GM12878 (cell line): Measurements from ENCODE around the gene RHEX. TPM values are rescaled to one million over a fixed set of nuclear protein-coding genes. Genes with fewer than 3 reads are reported as not detected.

ENCODE experiments used
- ATAC-seq: fragments of 200-7000 bp; cut with Tn5 transposase; 3 replicates; pipeline ENCODE4 v1.9.1; 2020; ENCODE audit warnings: mild to moderate bottlenecking, moderate library complexity
- BruUV-seq: library from RNA; stranded (reverse); fragments of 400-500 nt; replicated peaks from 2 replicates; lab custom pipeline; 2021; lab: Mats Ljungman, UMichigan
- CTCF ChIA-PET: fragments of 300-600 bp; sonication (Branson Sonifier 250); formaldehyde crosslinking; extraction: SDS; loops from one replicate; lab custom pipeline; 2021; ENCODE audit warnings: inconsistent platforms; lab: Yijun Ruan, JAX
- POLR2A ChIA-PET: fragments of 350-600 bp; formaldehyde crosslinking; extraction: SDS; loops from one replicate; lab custom pipeline; 2021; ENCODE audit warnings: inconsistent platforms; lab: Charles Lee
- RAD21 ChIA-PET: fragments of 300-600 bp; sonication (Branson Sonifier 250); formaldehyde crosslinking; loops from one replicate; lab custom pipeline; 2023; ENCODE audit warnings: antibody characterized with exemption; ENCODE audit not compliant: unreplicated experiment; lab: Charles Lee
- SMC1A ChIA-PET: fragments of 300-600 bp; sonication (Branson Sonifier 250); formaldehyde crosslinking; loops from one replicate; lab custom pipeline; 2023; ENCODE audit not compliant: unreplicated experiment, uncharacterized antibody; lab: Charles Lee
- DNase-seq: peaks from one replicate; pipeline ENCODE4 v3.0.0-alpha.2; 2011; ENCODE audit warnings: low read depth, low spot score
- FAIRE-seq: peaks from 3 replicates; lab custom pipeline; 2011; peaks lifted over from hg19 to GRCh38; lab: Jason Lieb, UNC
- H2AFZ ChIP-seq: 2 replicates; pipeline ENCODE4 v1.6.0; 2011; ENCODE audit warnings: low read depth, low read length, control low read depth; ENCODE audit not compliant: control insufficient read depth
- H3K27ac ChIP-seq: 2 replicates; pipeline ENCODE4 v1.5.1; 2011; ENCODE audit warnings: control low read depth; ENCODE audit not compliant: control insufficient read depth, insufficient read depth
- H3K27me3 ChIP-seq, 2 experiments: replicated peaks in 1 of 2; 2 replicates each; pipeline versions ENCODE4 v1.6.0 to v1.6.1; 2011; ENCODE audit warnings: low read length in 1 of 2; ENCODE audit not compliant: control insufficient read depth in 2 of 2, insufficient read depth in 2 of 2
- H3K36me3 ChIP-seq, 2 experiments: 2 replicates each; pipeline ENCODE4 v1.5.1; 2011; ENCODE audit warnings: low read length in 1 of 2; ENCODE audit not compliant: control insufficient read depth in 2 of 2, insufficient read depth in 2 of 2
- H3K4me1 ChIP-seq: 2 replicates; pipeline ENCODE4 v1.6.1; 2011; ENCODE audit warnings: mild to moderate bottlenecking, low read length, moderate library complexity, mixed read lengths; ENCODE audit not compliant: control insufficient read depth, insufficient read depth
- H3K4me2 ChIP-seq: 2 replicates; pipeline ENCODE4 v1.6.0; 2011; ENCODE audit warnings: control low read depth; ENCODE audit not compliant: control insufficient read depth, insufficient read depth
- H3K4me3 ChIP-seq: fragments of 200-600 bp; sonication (generic); 2 replicates; pipeline ENCODE4 v1.5.1; 2016
- H3K79me2 ChIP-seq: 2 replicates; pipeline ENCODE4 v1.6.0; 2011; ENCODE audit warnings: low read length; ENCODE audit not compliant: control insufficient read depth, insufficient read depth
- H3K9ac ChIP-seq: 2 replicates; pipeline ENCODE4 v1.8.0; 2011; ENCODE audit warnings: low read length, control low read depth, mixed read lengths; ENCODE audit not compliant: control insufficient read depth, insufficient read depth
- H3K9me3 ChIP-seq: replicated peaks from 3 replicates; pipeline ENCODE4 v1.5.1; 2011; ENCODE audit warnings: mild to moderate bottlenecking, low read length; ENCODE audit not compliant: control insufficient read depth, insufficient read depth
- H4K20me1 ChIP-seq: 2 replicates; pipeline ENCODE4 v1.6.0; 2011; ENCODE audit not compliant: control insufficient read depth, insufficient read depth
- CREM ChIP-seq: IDR thresholded peaks from 2 replicates; pipeline ENCODE4 v1.6.1; 2014; ENCODE audit warnings: antibody characterized with exemption, low read depth
- HDAC2 ChIP-seq: fragments of 200-600 bp; sonication (generic); IDR thresholded peaks from 2 replicates; pipeline ENCODE4 v1.6.1; 2017
- IKZF2 ChIP-seq, 2 experiments: fragments of 450-650 bp; IDR thresholded peaks; 2 replicates each; pipeline ENCODE4 v1.6.1; 2017; ENCODE audit warnings: mild to moderate bottlenecking in 2 of 2, moderate library complexity in 2 of 2
- NBN ChIP-seq: fragments of 450-650 bp; IDR thresholded peaks from 2 replicates; pipeline ENCODE4 v1.6.1; 2016
- NFIC ChIP-seq: IDR thresholded peaks from 2 replicates; pipeline ENCODE4 v1.6.1; 2012; ENCODE audit warnings: low read depth, mild to moderate bottlenecking, inconsistent platforms, low read length, moderate library complexity
- NFXL1 ChIP-seq: fragments of 450-650 bp; IDR thresholded peaks from 2 replicates; pipeline ENCODE4 v1.6.1; 2017; ENCODE audit warnings: antibody characterized with exemption, mild to moderate bottlenecking, borderline replicate concordance
- RFX5 ChIP-seq: IDR thresholded peaks from 2 replicates; pipeline ENCODE4 v1.6.1; 2011; ENCODE audit warnings: low read depth, low read length, improper control_type of control experiment
- SMARCA5 ChIP-seq: fragments of 450-650 bp; IDR thresholded peaks from 2 replicates; pipeline ENCODE4 v1.6.1; 2017; ENCODE audit warnings: mild to moderate bottlenecking
- SREBF1 ChIP-seq: IDR thresholded peaks from 2 replicates; pipeline ENCODE4 v1.6.1; 2012; ENCODE audit warnings: mild to moderate bottlenecking, low read length
- WGBS: methylation state at CpG from one replicate; pipeline ENCODE4 v1.1.6; 2016; ENCODE audit warnings: low lambda C conversion rate; ENCODE audit not compliant: insufficient replicate concordance, insufficient coverage; ENCODE audit errors: missing lambda C conversion rate; 5-methylcytosine and 5-hydroxymethylcytosine counted together
- in situ Hi-C: fragments of 300-500 bp; cut with MboI; formaldehyde crosslinking; loops from 9 replicates; pipeline ENCODE4 v1.14.3; 2018; ENCODE audit warnings: mixed read lengths
- intact Hi-C: fragments of 100-400 bp; cut with micrococcal nuclease; formaldehyde crosslinking; loops from one replicate; pipeline ENCODE4 v1.14.2; 2022; ENCODE audit not compliant: unreplicated experiment
- polyA plus RNA-seq, 11 experiments: library from polyadenylated mRNA; depleted of rRNA in 4 of 11; unstranded in 6 of 11; stranded (reverse) in 5 of 11; fragments of >200 nt; fragmentation: Nextera tagmentation in 4 of 11; fragmentation: Illumina TruSeq in 1 of 11; extraction: Ambion mirVana in 4 of 11; extraction: Trizol in 1 of 11; gene quantifications; 1 replicate in 1 of 11; 2 replicates in 10 of 11; pipeline versions ENCODE4 v1.2.1 to v1.2.3, GENCODE V29; 2011 to 2016; ENCODE audit warnings: inconsistent platforms in 2 of 11, missing spikeins in 2 of 11, low read depth in 1 of 11
- total RNA-seq, 4 experiments: library from RNA; depleted of rRNA in 3 of 4; stranded (reverse); fragments of >200 nt in 3 of 4; fragmentation: Illumina TruSeq in 1 of 4; extraction: Trizol in 1 of 4; gene quantifications; 2 replicates each; pipeline versions ENCODE4 v1.2.1 to v1.2.3, GENCODE V29; 2013 to 2021
- TF ChIP-seq, protein P1 (sequence below): IDR thresholded peaks from 2 replicates; pipeline ENCODE4 v1.6.1; 2012; ENCODE audit warnings: low read depth, low read length, improper control_type of control experiment
- TF ChIP-seq, protein P2 (sequence below): fragments of 450-650 bp; formaldehyde crosslinking; IDR thresholded peaks from 2 replicates; pipeline ENCODE4 v1.5.0; 2022; ENCODE audit warnings: mild to moderate bottlenecking, missing genetic modification characterization

RHEX gene
- total and polyA plus RNA-seq, 10 of the 15 experiments (the other 5 are each of a cell fraction or from before 2014, with no cell fraction given): 2.4 to 11.4 (median 5.7) TPM

DNA sequence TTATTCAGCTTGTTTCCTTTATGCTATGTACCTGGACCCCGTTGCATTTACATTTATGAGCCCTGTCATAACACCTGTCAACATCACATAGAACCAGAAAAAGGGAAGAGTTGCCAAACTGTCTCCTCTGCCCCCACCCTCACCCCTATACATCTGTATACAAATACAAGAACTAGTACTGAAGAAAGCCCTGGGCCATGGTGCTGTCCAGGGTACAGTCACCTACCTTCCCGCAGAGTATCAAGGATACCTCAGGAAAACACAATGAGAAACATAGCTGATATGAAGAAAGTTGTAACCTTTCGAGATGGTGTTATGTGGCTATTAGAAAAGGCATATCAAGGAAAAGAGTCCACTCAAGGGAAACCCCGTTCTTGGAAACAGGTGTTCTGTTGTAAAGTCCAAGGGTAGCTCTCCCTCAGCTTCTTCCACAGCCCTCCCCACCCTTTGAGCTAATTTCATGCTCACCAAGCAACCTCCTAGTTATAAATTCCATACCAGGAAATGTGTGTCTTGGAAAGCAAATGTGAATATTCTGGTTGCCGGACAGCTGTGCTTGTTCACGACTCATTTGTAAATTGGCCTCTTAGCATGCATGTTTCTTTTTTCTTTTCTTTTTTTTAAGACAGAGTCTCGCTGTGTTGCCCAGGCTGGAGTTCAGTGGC, 80.9 kb downstream of the RHEX start:
- FAIRE-seq: no peak
- H3K79me2 ChIP-seq: no peaks in the 10 kb centered on the region
- no peaks in the 10 kb centered on the region for H3K4me1 ChIP-seq
- in situ Hi-C loops: no loop called here
- no peak overlapping the region for H3K4me3 ChIP-seq
- RAD21 ChIA-PET: no interaction called here
- H3K36me3 ChIP-seq: no peaks in the 10 kb centered on the region
- no peak overlapping the region for H3K9ac ChIP-seq
- 49% methylated on average over 7 of the region's 7 CpGs for WGBS
- peaks cover 1 to 3% of the 10 kb centered on the region in 2 experiments; a peak in 3 of 4 replicates for H3K27me3 ChIP-seq
- POLR2A ChIA-PET: no interaction called here
- intact Hi-C loops: no loop called here
- no peak for ATAC-seq
- DNase-seq: no peak
- TF ChIP-seq, protein P1, sequence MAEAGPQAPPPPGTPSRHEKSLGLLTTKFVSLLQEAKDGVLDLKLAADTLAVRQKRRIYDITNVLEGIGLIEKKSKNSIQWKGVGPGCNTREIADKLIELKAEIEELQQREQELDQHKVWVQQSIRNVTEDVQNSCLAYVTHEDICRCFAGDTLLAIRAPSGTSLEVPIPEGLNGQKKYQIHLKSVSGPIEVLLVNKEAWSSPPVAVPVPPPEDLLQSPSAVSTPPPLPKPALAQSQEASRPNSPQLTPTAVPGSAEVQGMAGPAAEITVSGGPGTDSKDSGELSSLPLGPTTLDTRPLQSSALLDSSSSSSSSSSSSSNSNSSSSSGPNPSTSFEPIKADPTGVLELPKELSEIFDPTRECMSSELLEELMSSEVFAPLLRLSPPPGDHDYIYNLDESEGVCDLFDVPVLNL: no peak
- TF ChIP-seq NFIC: no peak
- TF ChIP-seq RFX5: no peak
- TF ChIP-seq, protein P2, sequence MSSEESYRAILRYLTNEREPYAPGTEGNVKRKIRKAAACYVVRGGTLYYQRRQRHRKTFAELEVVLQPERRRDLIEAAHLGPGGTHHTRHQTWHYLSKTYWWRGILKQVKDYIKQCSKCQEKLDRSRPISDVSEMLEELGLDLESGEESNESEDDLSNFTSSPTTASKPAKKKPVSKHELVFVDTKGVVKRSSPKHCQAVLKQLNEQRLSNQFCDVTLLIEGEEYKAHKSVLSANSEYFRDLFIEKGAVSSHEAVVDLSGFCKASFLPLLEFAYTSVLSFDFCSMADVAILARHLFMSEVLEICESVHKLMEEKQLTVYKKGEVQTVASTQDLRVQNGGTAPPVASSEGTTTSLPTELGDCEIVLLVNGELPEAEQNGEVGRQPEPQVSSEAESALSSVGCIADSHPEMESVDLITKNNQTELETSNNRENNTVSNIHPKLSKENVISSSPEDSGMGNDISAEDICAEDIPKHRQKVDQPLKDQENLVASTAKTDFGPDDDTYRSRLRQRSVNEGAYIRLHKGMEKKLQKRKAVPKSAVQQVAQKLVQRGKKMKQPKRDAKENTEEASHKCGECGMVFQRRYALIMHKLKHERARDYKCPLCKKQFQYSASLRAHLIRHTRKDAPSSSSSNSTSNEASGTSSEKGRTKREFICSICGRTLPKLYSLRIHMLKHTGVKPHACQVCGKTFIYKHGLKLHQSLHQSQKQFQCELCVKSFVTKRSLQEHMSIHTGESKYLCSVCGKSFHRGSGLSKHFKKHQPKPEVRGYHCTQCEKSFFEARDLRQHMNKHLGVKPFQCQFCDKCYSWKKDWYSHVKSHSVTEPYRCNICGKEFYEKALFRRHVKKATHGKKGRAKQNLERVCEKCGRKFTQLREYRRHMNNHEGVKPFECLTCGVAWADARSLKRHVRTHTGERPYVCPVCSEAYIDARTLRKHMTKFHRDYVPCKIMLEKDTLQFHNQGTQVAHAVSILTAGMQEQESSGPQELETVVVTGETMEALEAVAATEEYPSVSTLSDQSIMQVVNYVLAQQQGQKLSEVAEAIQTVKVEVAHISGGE: no peak
- no peak for TF ChIP-seq HDAC2
- TF ChIP-seq SREBF1: no peak
- TF ChIP-seq IKZF2 (IDR thresholded peaks at IDR 0.05): no peak
- TF ChIP-seq NFXL1: no peak
- no peak for TF ChIP-seq NBN
- TF ChIP-seq CREM: no peak
- TF ChIP-seq SMARCA5: no peak
- BruUV-seq: no TSS peak
- SMC1A ChIA-PET: interaction anchor here (1.6 kb wide), 1 partner anchor 104 kb away, joined by 4 read pairs; no protein-coding TSS in a partner anchor
- H2AFZ ChIP-seq: no peak overlapping the region
- no peak overlapping the region for H3K27ac ChIP-seq
- H4K20me1 ChIP-seq: no peaks in the 10 kb centered on the region
- H3K9me3 ChIP-seq: no peaks in the 10 kb centered on the region
- no peak overlapping the region for H3K4me2 ChIP-seq
- CTCF ChIA-PET: no interaction called here
